ENCODE data around the gene FTO.

The FTO gene

DNA sequence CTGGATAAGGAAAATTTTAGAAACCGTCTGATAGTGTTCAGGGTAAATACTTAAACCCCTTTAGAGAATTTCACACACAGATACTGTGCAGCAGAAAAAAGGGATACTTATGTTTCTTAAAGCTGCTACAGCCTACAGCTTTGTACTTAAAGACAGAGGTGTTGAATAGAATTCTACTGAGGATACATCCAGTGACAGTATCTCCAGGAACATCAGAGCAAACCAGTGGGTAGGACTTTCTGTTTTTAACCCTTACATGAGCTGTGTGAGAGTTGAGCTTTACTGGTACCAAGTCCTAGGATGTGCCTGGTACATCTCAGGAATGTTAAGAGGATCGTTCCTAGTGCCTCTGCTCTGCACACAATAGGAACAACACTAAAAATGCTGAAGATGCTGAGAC, 191.5 kb downstream of the FTO start:
- DNase-seq: peak in 2 of 58 donors; percentile 3 to 20

GRCh38 chr16:53895851-53896250, 191.9 kb downstream of the FTO start:
- no peak for DNase-seq

DNA sequence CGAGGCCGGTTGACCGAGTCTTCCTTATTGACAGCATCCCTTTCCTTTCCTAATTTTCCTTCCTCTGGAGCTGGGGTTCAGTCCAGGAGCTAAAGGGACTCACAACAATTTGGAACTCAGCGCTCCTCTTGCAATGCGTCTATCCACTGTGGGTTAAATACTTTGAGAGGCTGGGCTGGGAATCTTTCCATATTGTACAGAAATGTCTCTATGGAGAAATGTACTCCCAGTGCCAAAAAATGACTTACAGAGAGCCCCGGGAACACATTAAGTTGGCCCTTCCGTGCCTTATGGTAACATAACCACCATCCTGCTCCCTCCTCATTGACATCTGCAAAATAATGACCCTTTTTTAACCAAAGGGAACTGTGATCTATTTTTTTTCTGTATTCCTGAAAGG, 192.8 kb downstream of the FTO start:
- DNase-seq: no peak

DNA sequence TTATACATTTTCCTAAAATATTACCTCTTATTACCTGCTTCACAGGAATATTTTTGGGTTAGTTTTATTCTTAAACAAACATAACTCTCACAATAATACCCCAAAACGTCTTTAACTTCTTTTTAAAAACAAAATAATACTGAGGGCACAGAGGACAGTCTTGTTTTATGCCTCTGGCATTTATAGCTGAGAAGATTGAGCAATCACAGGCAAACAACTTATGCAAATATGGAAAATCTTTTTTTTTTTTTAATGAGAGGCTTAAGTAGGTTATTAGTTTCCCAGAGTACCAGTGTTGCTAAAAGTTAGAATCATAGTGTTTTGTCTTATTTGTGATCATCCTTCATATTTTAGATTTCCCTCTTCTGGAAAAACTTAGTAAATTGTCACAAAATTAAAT, 195.0 kb downstream of the FTO start:
- DNase-seq: no peak

DNA sequence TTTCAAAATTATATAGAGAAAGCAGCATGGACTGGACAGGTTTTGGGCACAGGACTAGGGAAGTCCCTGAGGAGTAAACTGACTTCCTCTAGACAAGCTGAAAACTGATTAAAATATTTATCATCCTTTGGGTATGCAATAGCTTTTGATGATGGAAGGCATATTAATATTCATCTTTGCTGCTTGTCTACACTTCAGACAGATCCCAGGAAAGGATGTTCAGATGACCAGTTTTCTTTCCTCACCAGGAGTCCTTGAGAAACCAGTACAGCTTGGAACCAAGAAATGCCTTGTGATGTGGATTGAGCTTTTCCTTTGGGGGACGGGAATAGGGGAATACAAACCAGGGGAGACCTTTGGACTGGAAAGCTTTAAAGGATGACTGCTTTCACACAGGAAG, 195.5 kb downstream of the FTO start:
- DNase-seq: no peak

GRCh38 chr16:53900667-53901066, 196.7 kb downstream of the FTO start:
- no peak for DNase-seq

DNA sequence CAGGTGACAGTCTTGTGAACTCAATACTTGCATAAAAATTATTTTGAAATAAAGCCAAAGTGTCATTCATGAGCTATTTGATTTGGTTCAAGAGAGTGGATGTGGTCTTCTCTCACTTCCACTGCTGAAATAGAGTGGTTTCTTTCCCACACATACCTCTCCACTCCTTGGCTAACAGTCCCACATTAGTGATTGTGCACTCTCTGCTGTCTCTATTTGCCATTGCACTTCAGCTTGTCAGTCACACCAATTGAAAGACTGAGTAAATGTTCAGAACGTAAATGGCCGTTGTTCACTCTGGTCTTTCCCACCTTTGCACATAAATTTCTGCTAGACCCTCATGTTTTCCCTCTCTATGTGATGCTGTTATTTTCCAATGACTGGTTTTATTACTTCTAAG, 197.5 kb downstream of the FTO start:
- DNase-seq: no peak

DNA sequence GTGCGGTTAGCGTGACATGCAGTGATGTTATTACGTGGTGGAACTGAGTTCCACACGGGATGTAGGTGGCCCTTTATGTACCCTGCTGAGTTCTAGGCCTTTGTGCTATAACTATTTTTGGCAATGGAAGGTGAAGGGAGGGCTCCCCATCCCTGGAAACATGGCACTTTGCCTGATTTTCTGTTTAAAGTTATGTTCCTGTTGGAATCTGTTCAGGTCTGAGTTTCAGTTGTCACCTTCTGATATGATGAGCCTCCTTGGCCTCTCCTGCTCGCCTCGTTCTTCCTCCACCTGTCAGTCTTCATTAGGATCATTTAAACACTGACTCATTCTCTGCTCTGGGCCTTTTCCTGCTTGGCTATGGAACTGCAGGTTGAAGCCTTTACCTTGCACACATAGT, 200.6 kb downstream of the FTO start:
- DNase-seq: no peak

- DNase-seq: no peak
Measured at GRCh38 chr16:53905028-53905427, 201.1 kb downstream of the FTO start.

DNA sequence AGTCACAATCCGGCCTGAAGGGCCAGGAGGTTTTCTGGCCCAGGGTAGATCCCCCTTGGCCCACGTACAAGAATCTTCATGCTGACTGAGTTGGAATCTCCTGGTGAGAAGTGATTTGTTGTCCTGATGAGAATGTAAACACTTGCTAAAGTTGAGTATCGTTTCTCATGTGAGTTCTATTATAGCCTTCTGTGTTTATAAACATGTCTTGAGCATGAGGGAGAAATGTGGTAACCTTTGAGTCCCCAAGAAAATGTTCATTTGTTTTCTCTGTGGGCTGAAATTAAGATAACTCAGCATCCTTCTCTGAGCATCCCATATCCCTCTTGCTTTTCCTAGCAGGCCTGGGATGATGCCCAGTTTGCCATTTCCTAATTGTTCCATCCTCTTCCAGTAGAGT, 204.8 kb downstream of the FTO start:
- no peak for DNase-seq

DNA sequence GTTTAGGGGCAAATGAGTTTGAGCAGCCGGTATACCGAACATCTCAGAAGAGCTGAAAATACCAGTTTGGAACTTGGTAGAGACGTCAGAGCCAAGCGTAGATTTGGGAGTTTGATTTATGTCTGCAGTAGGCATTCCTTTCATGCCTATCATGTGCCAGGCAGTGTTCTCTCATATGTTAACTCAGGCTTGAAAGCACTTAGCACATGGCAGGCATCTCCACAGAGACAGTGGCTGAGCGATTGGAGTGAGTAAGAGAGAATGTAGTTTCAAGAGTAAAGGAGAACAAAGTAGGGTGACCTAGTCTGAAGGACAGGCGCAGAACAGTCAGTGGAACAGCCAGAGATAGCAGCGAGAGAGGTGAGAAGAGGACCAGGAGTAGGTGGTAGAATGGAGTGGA, 207.0 kb downstream of the FTO start:
- DNase-seq: no peak

- no peak for DNase-seq
Measured at GRCh38 chr16:53911513-53911912, 207.6 kb downstream of the FTO start.

- no peak for DNase-seq
Measured at GRCh38 chr16:53912155-53912554, 208.2 kb downstream of the FTO start.

- peak in 1 of 58 donors; percentile 7 for DNase-seq
Measured at GRCh38 chr16:53913099-53913870, 209.3 kb downstream of the FTO start.

GRCh38 chr16:53913920-53914319, 210.0 kb downstream of the FTO start:
- peak in 5 of 58 donors; percentile 3 to 13 (median 4) for DNase-seq

DNA sequence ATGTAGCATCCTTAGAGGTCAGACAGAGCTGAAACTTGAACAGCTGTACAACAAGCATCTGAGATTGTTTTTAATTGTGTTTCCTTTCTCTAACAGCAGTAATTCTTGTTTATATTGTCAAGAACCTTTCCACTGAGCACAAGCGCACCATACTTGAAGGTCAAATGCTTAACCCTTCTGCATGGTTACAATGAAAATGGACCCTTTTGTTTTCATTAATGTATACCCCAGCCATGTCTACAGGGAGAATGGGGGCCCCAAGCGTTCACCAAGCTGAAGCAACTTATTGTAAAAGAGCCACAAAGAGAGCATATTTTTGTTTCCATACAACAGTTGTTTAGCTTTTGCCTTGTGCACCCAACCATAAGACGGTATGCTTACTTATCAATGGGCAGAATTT, 210.8 kb downstream of the FTO start:
- no peak for DNase-seq

GRCh38 chr16:53915452-53916160, 211.7 kb downstream of the FTO start:
- no peak for DNase-seq

GRCh38 chr16:53920988-53921387, 217.0 kb downstream of the FTO start:
- DNase-seq: no peak

DNA sequence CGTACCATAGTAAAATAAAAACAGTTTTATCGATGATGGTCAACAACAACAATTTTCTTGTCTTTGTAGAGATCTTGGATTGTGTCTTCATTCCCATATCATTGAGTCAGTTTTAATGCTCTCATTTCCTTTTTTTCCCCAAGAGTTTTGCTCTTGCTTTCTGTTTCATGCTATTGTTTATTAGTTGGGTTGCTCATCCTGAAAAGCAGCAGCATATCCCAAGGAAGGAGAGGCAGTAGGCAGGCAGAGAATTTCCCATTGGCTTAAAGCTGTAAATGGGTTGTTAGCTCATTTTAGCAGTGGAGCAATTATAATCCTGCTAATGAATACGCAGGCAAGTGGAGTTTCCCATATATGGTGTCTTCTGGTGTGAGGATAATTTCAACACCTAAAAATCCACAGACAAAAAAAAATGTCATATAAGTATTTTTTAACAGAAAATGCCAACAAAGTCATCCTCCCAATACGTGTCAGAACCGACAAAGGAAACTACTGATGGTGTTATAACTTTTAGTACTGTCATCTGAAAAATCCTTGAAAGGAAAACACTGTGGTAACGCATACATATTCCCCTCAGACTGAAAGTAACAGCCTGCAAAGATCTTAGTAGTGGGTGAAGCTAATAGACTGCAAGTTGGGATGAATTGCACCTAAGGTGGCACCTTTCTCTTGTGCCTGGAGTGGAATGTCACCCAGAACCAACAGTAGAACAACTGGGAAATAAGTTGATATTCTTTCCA, 218.3 kb downstream of the FTO start:
- DNase-seq: no peak

DNA sequence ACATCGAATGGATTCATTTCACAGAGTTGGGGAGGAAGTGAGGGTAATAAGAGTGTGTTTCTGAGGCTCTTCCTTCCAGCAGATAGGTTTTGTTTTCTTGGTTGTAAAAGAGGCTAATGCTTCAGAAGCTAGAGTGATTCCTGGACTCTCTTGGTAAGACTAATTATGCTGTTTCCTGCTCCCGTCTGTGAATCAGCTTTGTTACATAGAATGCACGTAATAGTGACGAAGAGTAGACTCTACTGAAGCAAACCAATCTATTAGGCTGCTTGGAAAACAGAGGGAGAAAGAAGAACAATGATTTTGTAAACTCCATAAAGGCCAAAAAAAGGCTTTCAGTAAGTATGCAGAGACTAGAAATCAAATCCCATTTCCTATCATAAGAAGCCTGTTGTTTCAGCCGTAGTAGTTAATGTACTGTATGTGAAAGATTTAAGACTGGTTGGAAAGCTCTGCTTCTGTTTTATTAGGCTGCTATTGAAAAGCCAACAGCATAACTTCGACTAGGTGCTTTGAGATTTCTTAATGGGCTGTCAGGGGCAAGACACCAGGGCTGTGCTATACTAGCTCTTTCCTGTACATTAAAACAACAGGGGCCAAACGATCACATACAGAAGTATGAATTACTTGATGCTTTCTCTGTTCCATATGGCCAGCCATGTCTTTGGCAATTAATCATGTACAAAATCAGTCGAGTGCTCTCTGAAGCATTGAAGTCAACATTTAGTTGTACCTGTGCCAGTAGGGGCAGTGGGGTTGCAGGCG, 219.0 kb downstream of the FTO start:
- DNase-seq: no peak

- DNase-seq: no peak
Measured at GRCh38 chr16:53924331-53925106, 220.6 kb downstream of the FTO start.
